ENCODE measurements around the gene PLPP2.

PLPP2 gene

GRCh38 chr19:291006-291521 is at the start of gene PLPP2:
Gene PLPP2, minus strand, starts transcription at chr19:291403. Its CDS starts 67 bp downstream, at chr19:291336.
- no peak for DNase-seq (ENCODE audit: insufficient read length, low spot score)
- FAIRE-seq, result no peak
- TF ChIP-seq CTCF (IDR thresholded peaks at IDR 0.05; ENCODE audit: insufficient read depth, missing control alignments), result no peak

- no peak for DNase-seq (ENCODE audit: insufficient read length, low spot score)
- TF ChIP-seq CTCF (IDR thresholded peaks at IDR 0.05; ENCODE audit: insufficient read depth, missing control alignments), result no peak
Observed at GRCh38 chr19:340620-341385, 49.6 kb upstream of the PLPP2 start.

GRCh38 chr19:339262-339887 is 48.2 kb upstream of the PLPP2 start:
- TF ChIP-seq CTCF (IDR thresholded peaks at IDR 0.05; ENCODE audit: insufficient read depth, missing control alignments), result no peak

More at GRCh38 chr19:340620-341385, 49.6 kb upstream of the PLPP2 start:
- no peak for FAIRE-seq

GRCh38 chr19:338421-338820 is 47.2 kb upstream of the PLPP2 start:
- FAIRE-seq (no peak), DNase-seq (ENCODE audit: insufficient read length, low spot score) (no peak)
- no peak for TF ChIP-seq CTCF (IDR thresholded peaks at IDR 0.05; ENCODE audit: insufficient read depth, missing control alignments)

More at GRCh38 chr19:339262-339887, 48.2 kb upstream of the PLPP2 start:
- FAIRE-seq (no peak), DNase-seq (ENCODE audit: insufficient read length, low spot score) (no peak)

- no peak for TF ChIP-seq CTCF (IDR thresholded peaks at IDR 0.05; ENCODE audit: insufficient read depth, missing control alignments)
- DNase-seq (ENCODE audit: insufficient read length, low spot score), result no peak
- FAIRE-seq, result no peak
Observed at GRCh38 chr19:336067-336614, 44.9 kb upstream of the PLPP2 start.

GRCh38 chr19:335486-336066 is 44.4 kb upstream of the PLPP2 start:
- TF ChIP-seq CTCF (IDR thresholded peaks at IDR 0.05; ENCODE audit: insufficient read depth, missing control alignments), result no peak
- FAIRE-seq (no peak), DNase-seq (ENCODE audit: insufficient read length, low spot score) (no peak)
